Transverse colon (tissue), 4 donors: ENCODE results near the gene AQP12B. TPM values are rescaled to one million over a fixed set of nuclear protein-coding genes. Genes with fewer than 3 reads are reported as not detected.
"Not testable (repeated sequence)": the region's sequence is repeated elsewhere in the genome, so short reads cannot be mapped to it uniquely, and the experiment has no call there.

Source experiments
- DNase-seq: peaks from one replicate; pipeline ENCODE4 v3.0.0-alpha.2; 2019
- H3K27ac ChIP-seq, 4 donors: fragments of 200-600 bp; sonication (generic); 2 replicates each; pipeline ENCODE4 v1.5.1; 2016 to 2018; ENCODE audit warnings: inconsistent platforms in 4 of 4
- H3K27me3 ChIP-seq: fragments of 200-600 bp; sonication (generic); 2 replicates; pipeline ENCODE4 v1.5.1; 2017; ENCODE audit warnings: inconsistent platforms
- H3K36me3 ChIP-seq, 4 donors: fragments of 200-600 bp; sonication (generic); 2 replicates each; pipeline ENCODE4 v1.5.1; 2017 to 2019; ENCODE audit warnings: inconsistent platforms in 4 of 4
- H3K4me1 ChIP-seq, 4 donors: fragments of 200-600 bp; sonication (generic); 2 replicates each; pipeline ENCODE4 v1.5.1; 2017 to 2020; ENCODE audit warnings: inconsistent platforms in 4 of 4
- H3K4me3 ChIP-seq, 4 donors: fragments of 200-600 bp; sonication (generic); 1 replicate in 1 of 4; 2 replicates in 3 of 4; pipeline versions ENCODE4 v1.5.1 to v1.6.1; 2017 to 2019; ENCODE audit warnings: inconsistent platforms in 4 of 4
- H3K9me3 ChIP-seq, 2 donors: fragments of 200-600 bp; sonication (generic); 2 replicates each; pipeline ENCODE4 v1.5.1; 2017 to 2019; ENCODE audit warnings: inconsistent platforms in 2 of 2
- CTCF ChIP-seq, 5 experiments: fragments of 200-600 bp in 3 of 5; fragments of 450-650 bp in 2 of 5; sonication (generic) in 3 of 5; IDR thresholded peaks; 1 replicate in 2 of 5; 2 replicates in 3 of 5; pipeline ENCODE4 v1.5.1; 2016 to 2017; ENCODE audit warnings: antibody characterized with exemption in 5 of 5, inconsistent platforms in 3 of 5, mild to moderate bottlenecking in 2 of 5, moderate library complexity in 1 of 5
- EP300 ChIP-seq: sonication (generic); formaldehyde crosslinking; IDR thresholded peaks from one replicate; pipeline ENCODE4 v1.6.1; 2017; ENCODE audit warnings: antibody characterized with exemption, low read depth
- POLR2A ChIP-seq: fragments of 450-650 bp; IDR thresholded peaks from one replicate; pipeline ENCODE4 v1.6.1; 2016; ENCODE audit warnings: antibody characterized with exemption, mild to moderate bottlenecking, moderate library complexity
- POLR2AphosphoS5 ChIP-seq, 3 donors: sonication (generic); formaldehyde crosslinking; IDR thresholded peaks; one replicate each; pipeline ENCODE4 v1.6.1; 2016; ENCODE audit warnings: antibody characterized with exemption in 3 of 3
- WGBS, 2 donors: methylation state at CpG; one replicate each; pipeline ENCODE4 v1.1.5; 2018; ENCODE audit warnings: low coverage in 1 of 2; 5-methylcytosine and 5-hydroxymethylcytosine counted together
- in situ Hi-C, 4 donors: fragments of 200-750 bp; cut with MboI; loops; one replicate each; pipeline versions ENCODE4 v1.15.0 to v1.15.1; 2017; ENCODE audit warnings: low sequenced_read_pairs in 3 of 4, low pct_ligation_motif_present in 1 of 4, low pct_unique_long_range_greater_than_20kb in 1 of 4
- intact Hi-C: fragments of 100-400 bp; cut with DNase I; formaldehyde crosslinking; loops from one replicate; pipeline ENCODE4 v1.15.1; 2023; ENCODE audit warnings: low total_unique reads
- total RNA-seq, 4 donors: library from RNA; depleted of rRNA; stranded (reverse); fragments of >200 nt; gene quantifications; one replicate each; pipeline ENCODE4 v1.1.0, GENCODE V29; 2016

The AQP12B gene
- 1 to 10 TPM in 1 of 4 donors, under 1 TPM in 1, not detected in 2; 0.55 to 1.5 TPM for total RNA-seq

- H3K36me3 ChIP-seq, H3K4me3 ChIP-seq, in situ Hi-C loops, H3K9me3 ChIP-seq, H3K27ac ChIP-seq, intact Hi-C loops, H3K27me3 ChIP-seq, DNase-seq: not testable (repeated sequence)
- 76% methylated on average over 26 of the region's 37 CpGs; no CpG with 5 or more reads in 1 of the 2 donors for WGBS, 2 donors
- peaks cover 0 to 21% (median 9%) of the 10 kb centered on the region in 4 donors for H3K4me1 ChIP-seq
These were observed at the start of gene AQP12B for GRCh38 chr2:240682431-240683224. AQP12B (minus strand) TSS chr2:240682885; CDS start chr2:240682837, 48 bp downstream.

- in situ Hi-C loops = no loop called here
- intact Hi-C loops = no loop called here
- Histone ChIP-seq H3K27me3 (peaks cover 26% of the 10 kb centered on the region), H3K36me3 (no peaks in the 10 kb centered on the region), H3K9me3 (no peaks in the 10 kb centered on the region), H3K4me3 (no peak overlapping the region), H3K4me1 (no peaks in the 10 kb centered on the region), H3K27ac (no peak overlapping the region)
- DNase-seq = no peak
- TF ChIP-seq CTCF (IDR thresholded peaks at IDR 0.05) (no peak), EP300 (no peak), POLR2AphosphoS5 (IDR thresholded peaks at IDR 0.05) (no peak), POLR2A (no peak)
- WGBS, 2 donors = 56 to 78% methylated on average over 5 of the region's 5 CpGs
These were observed 49.5 kb upstream of the AQP12B start for GRCh38 chr2:240732184-240732583.

GRCh38 chr2:240731178-240731545 lies 48.5 kb upstream of the AQP12B start:
- no peaks in the 10 kb centered on the region for H3K36me3 ChIP-seq

GRCh38 chr2:240730501-240731177 lies 48.0 kb upstream of the AQP12B start:
- H3K4me1 ChIP-seq = no peaks in the 10 kb centered on the region
- in situ Hi-C loops = no loop called here
- WGBS, 2 donors = 80% methylated on average over 7 of the region's 10 CpGs; no CpG with 5 or more reads in 1 of the 2 donors
- intact Hi-C loops = no loop called here
- no peak overlapping the region for H3K27ac ChIP-seq
- peaks cover 26% of the 10 kb centered on the region for H3K27me3 ChIP-seq
- TF ChIP-seq POLR2AphosphoS5 (IDR thresholded peaks at IDR 0.05) = no peak
- no peak for TF ChIP-seq POLR2A
- TF ChIP-seq EP300 = no peak
- TF ChIP-seq CTCF (IDR thresholded peaks at IDR 0.05) = no peak
- no peak overlapping the region for H3K4me3 ChIP-seq
- H3K9me3 ChIP-seq = no peaks in the 10 kb centered on the region
- H3K36me3 ChIP-seq = no peaks in the 10 kb centered on the region
- no peak for DNase-seq

More at GRCh38 chr2:240731178-240731545, 48.5 kb upstream of the AQP12B start:
- in situ Hi-C loops = no loop called here
- peaks cover 26% of the 10 kb centered on the region for H3K27me3 ChIP-seq
- DNase-seq = no peak
- intact Hi-C loops = no loop called here
- H3K4me3 ChIP-seq = no peak overlapping the region
- TF ChIP-seq EP300 (no peak), POLR2A (no peak), CTCF (IDR thresholded peaks at IDR 0.05) (no peak)
- 25% methylated on average over 3 of the region's 9 CpGs; no CpG with 5 or more reads in 1 of the 2 donors for WGBS, 2 donors
- no peak overlapping the region for H3K27ac ChIP-seq
- no peaks in the 10 kb centered on the region for H3K4me1 ChIP-seq
- H3K9me3 ChIP-seq = no peaks in the 10 kb centered on the region
